SH-SY5Y (cell line): ENCODE results near the gene ARAP2.

Experiments used
- GATA2 ChIP-seq: IDR thresholded peaks from 2 replicates; pipeline ENCODE4 v1.6.1; 2011; ENCODE audit warnings: mild to moderate bottlenecking, low read depth, low read length
- GATA3 ChIP-seq: IDR thresholded peaks from 2 replicates; pipeline ENCODE4 v1.6.1; 2011; ENCODE audit warnings: low read depth, mild to moderate bottlenecking, low read length, moderate library complexity

DNA sequence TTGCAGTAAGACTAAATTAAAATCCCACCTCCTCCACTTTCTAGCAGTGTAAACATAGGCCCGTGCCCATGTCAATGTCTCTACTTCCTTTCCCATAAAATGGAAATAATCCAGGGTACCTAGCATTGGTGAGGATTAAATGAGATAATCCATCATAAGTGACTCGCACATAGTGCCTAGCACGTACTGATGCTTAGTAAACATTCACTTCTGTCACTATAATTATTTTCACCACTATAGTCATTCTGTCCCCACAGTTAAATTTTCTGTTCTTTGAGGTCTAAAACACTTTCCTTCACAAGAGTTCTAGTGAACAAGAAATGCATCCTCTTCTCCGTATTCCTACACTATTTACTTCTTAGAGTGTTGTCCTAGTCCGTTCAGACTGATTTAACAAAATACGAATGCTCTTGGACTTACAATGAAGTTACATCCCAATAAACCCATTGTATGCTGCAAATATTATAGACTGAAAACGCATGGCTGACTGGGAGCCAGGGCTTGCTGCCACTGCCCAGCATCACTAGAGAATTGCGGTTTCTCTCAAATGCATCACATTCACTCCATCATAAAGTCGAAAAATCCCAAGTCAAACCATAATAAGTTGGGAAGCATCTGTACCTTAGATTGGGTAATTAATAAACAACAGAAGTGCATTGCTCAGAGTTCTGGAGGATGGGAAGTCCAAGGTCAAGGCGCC is 10.6 kb downstream of the ARAP2 start:
- TF ChIP-seq GATA3 (no peak), GATA2 (no peak)
